Ureter (tissue), 1 donor: ENCODE data around the gene MAN2C1. TPM values are rescaled to one million over a fixed set of nuclear protein-coding genes. Genes with fewer than 3 reads are reported as not detected.
"Not testable (repeated sequence)": the region's sequence is repeated elsewhere in the genome, so short reads cannot be mapped to it uniquely, and the experiment has no call there.

Experiments
- DNase-seq: peaks from one replicate; pipeline ENCODE4 v3.0.0-alpha.2; 2020; ENCODE audit warnings: low spot score
- total RNA-seq: library from RNA; stranded (reverse); gene quantifications from one replicate; pipeline ENCODE4 v1.2.4, GENCODE V29; 2023
- donor health status: DM: yes; HTN: yes; CAD: no.

MAN2C1 gene
- total RNA-seq, 1 donor from 2014 or later, result 325 TPM

GRCh38 chr15:75346796-75347221, 21.6 kb downstream of the MAN2C1 start, which contains the start of gene NEIL1:
TSS of gene NEIL1 (plus strand) at chr15:75347039. CDS start at chr15:75348906, 1,867 bp downstream.
- no peak for DNase-seq

GRCh38 chr15:75343953-75344352, 24.5 kb downstream of the MAN2C1 start:
- DNase-seq, result not testable (repeated sequence)

- no peak for DNase-seq
These were observed 26.2 kb downstream of the MAN2C1 start for GRCh38 chr15:75342221-75342620.

GRCh38 chr15:75339531-75340240, 28.7 kb downstream of the MAN2C1 start:
- no peak for DNase-seq

- DNase-seq, result no peak
These were observed 29.7 kb downstream of the MAN2C1 start for GRCh38 chr15:75338661-75339240.

- DNase-seq, result peak; percentile 95
These were observed 32.6 kb downstream of the MAN2C1 start, which contains the start of gene COMMD4 for GRCh38 chr15:75335705-75336355. TSS of gene COMMD4 (plus strand) at chr15:75336063. CDS start at chr15:75336090, 27 bp downstream.

- no peak for DNase-seq
These were observed 33.1 kb downstream of the MAN2C1 start for GRCh38 chr15:75335313-75335704.

GRCh38 chr15:75333654-75334419, 34.6 kb downstream of the MAN2C1 start:
- DNase-seq, result not testable (repeated sequence)

GRCh38 chr15:75332093-75332492, 36.3 kb downstream of the MAN2C1 start:
- not testable (repeated sequence) for DNase-seq

GRCh38 chr15:75329571-75329970, 38.8 kb downstream of the MAN2C1 start:
- no peak for DNase-seq

GRCh38 chr15:75328493-75329314, 39.7 kb downstream of the MAN2C1 start:
- DNase-seq, result no peak

GRCh38 chr15:75327491-75327890, 40.9 kb downstream of the MAN2C1 start:
- DNase-seq, result no peak

- DNase-seq, result no peak
These were observed 41.4 kb downstream of the MAN2C1 start for GRCh38 chr15:75327005-75327404.

GRCh38 chr15:75325922-75326321, 42.5 kb downstream of the MAN2C1 start:
- no peak for DNase-seq

GRCh38 chr15:75321711-75322110, 46.7 kb downstream of the MAN2C1 start:
- no peak for DNase-seq

- DNase-seq, result not testable (repeated sequence)
These were observed 49.0 kb downstream of the MAN2C1 start for GRCh38 chr15:75319231-75319897.

- no peak for DNase-seq
These were observed 53.7 kb downstream of the MAN2C1 start for GRCh38 chr15:75314552-75315290.

GRCh38 chr15:75313116-75313845, 55.1 kb downstream of the MAN2C1 start:
- DNase-seq, result no peak

GRCh38 chr15:75312548-75312947, 55.9 kb downstream of the MAN2C1 start:
- not testable (repeated sequence) for DNase-seq
